HG03196 (cell line): Measurements from ENCODE around the gene RAB44.

Experiments
- ATAC-seq: cut with Tn5 transposase; IDR thresholded peaks from one replicate; pipeline ENCODE4 v1.9.1; 2021; ENCODE audit not compliant: unreplicated experiment

RAB44 gene

DNA sequence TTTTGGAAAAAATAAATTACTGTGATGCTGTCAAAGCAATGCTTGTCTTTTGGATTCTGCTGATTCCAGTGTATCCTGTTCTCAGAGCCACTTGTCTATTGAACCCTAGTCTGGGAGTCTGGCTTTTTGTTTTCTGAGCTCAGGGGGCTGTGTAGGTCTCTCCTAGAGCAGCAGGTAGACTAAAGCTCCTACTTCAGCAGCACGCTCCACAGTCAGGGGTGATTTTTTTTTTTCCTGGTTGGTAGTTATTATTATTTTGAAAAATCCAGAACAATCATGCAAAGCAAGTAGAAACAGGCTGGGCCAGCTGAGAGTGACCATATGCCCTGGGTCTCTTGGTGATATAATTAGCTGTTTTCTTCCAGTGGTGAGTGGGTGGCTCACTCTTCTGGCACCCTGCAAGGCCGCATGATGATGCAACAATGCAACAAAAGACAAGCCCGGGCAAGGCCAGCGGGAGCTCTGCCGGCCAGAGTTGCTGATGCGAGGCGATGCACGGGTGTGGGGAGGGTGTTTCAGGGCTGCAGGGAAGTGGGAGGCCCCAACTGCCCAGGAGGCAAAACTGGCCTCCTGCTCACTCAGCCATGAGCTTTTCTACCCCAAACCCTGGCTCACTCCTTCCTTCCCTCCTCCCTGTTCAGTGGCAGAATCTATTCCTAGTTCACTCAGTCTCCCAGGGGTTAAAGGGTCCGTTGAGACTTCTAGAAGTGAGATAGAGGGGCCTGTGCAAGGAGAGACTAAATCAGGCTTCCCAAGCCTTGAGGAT, 30.6 kb upstream of the RAB44 start:
- ATAC-seq: peak; percentile 69

DNA sequence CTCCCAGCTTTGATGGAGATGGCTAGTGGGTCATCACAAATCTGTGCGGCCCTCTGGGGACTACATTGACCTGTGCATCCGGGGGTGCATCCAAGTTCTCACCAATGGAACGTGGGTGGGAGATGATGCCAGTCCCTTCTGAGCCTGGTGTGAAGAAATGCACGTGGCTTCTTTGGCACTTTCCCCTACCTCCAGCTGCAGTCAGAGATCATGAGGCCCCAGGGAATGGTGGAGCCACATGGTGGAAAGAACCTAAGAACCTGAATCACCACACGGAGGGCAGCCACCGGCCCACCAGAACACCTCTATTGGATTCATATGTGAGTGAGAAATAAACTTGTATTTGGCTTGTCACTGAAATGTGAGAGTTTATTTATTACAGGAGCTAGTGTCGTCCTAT, 29.0 kb upstream of the RAB44 start:
- no peak for ATAC-seq

DNA sequence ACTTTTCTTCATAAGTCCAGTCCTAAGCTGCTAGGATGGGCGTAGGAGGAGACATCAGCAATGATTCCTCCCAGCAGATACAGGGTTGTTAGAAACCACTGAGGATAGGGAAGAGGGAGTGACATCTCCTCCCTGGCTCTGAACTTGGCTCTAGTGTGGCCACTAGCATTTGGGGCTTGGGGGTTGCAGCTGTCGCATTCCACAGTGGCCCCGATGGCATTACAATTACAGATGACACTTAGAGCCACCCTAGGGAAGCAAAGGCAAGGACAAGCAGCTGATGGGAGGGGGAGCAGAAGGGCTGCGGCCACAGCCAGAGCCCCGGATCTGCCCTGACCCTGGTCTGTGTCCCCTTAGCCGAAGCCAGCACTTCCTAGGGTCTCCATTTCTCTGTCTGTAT, 28.6 kb upstream of the RAB44 start:
- ATAC-seq: no peak

DNA sequence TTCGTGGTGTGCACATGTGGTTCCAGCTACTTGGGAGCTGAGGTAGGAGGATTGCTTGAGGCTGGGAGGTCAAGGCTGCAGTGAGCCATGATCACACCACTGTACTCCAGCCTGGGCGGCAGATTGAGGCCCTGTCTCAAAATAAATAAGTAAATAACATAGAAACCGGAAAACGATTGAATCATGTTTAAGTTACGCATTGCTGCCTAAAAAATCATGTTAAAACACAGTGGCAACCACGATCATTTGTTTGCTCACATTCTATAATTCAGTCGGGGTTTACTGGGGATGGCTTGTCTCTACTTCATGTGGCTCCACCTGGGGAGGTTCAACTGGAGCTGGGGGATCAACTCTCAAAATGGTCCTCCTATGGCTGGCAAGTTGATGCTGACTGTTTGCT, 27.4 kb upstream of the RAB44 start:
- ATAC-seq: no peak

DNA sequence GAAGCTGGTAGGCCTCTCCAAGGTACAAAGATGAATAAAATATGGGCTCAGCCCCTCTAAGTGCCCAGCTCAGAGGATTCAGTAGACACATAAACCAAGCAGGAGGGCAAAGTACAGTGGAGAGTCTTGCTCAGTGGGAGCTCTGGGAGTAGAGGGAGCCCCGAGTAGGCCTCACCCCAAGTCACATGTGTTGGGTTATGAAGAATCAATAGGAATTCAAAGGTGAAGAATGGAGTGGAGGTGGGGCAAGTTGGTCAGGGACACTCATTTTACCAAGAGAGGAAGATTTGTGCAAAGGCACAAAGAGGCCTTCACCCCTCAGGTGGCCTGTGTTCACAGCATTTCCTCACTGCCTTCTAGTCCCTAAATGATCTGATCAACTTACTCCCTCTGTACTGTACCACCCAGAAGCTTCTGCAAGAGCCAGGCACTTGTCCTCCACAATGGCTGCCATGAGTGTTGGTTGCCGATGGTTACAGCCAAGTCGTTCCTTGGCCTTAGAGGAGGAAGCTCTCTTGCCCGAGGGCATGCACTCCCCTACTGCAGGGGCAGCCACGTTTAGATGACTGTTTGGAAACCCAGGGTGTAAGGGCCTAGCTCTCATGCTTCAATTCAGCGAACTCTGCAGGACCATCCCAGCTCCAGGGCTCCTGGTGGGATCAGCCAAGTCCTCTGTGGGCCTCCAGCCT, 25.8 kb upstream of the RAB44 start:
- ATAC-seq: no peak

DNA sequence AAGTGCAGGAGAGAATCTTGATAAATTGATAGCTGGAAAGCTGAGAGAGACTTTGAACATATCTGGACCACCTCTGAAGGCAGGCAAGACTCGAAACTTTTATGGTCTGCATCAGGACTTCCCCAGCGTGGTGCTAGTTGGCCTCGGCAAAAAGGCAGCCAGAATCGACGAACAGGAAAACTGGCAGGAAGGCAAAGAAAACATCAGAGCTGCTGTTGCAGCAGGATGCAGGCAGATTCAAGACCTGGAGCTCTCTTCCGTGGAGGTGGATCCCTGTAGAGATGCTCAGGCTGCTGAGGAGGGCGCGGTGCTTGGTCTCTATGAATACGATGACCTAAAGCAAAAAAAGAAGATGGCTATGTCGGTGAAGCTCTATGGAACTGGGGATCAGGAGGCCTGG, 23.7 kb upstream of the RAB44 start:
- no peak for ATAC-seq

DNA sequence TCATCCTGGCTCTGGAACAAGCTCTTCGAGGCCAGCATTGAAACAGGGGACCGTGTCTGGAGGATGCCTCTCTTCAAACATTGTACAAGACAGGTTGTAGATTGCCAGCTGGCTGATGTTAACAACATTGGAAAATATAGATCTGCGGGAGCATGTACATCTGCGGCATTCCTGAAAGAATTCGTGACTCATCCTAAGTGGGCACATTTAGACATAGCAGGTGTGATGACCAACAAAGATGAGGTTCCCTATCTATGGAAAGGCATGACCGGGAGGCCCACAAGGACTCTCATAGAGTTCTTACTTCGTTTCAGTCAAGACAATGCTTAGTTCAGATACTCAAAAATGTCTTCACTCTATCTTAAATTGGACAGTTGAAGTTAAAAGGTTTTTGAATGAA, 22.7 kb upstream of the RAB44 start:
- no peak for ATAC-seq

DNA sequence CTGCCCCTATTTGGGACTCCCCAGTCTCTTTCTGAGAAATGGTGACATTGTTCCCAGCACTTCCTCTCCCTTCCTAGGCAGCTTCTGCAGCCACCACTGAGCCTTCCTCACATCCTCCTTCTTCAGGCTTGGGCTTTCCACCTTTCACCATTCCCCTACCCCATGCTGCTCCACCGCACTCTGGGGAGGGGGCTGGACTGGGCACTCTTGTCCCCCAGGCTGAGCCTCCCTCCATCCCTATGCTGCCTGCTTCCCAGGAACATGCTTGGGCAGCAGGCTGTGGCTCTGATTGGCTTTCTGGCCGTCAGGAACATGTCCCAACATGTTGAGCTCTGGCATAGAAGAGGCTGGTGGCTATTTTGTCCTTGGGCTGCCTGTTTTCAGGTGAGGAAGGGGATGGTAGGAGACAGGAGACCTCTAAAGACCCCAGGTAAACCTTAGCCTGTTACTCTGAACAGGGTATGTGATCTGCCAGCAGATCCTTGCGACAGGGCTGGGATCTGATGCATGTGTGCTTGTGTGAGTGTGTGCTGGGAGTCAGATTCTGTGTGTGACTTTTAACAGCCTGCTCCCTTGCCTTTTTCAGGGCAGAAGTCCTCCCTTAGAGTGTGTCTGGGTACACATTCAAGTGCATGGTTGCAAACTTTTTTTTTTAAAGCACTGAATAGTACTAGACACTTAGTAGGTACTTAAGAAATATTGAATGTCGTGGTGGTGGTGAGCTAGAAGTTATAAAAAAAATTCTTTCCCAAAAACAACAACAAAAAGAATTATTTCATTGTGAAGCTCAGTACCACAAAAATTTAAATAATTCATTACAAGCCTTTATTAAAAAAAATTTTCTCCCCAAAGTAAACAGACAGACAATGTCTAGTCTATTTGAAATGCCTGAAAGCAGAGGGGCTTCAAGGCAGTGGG, 21.2 kb upstream of the RAB44 start:
- no peak for ATAC-seq

DNA sequence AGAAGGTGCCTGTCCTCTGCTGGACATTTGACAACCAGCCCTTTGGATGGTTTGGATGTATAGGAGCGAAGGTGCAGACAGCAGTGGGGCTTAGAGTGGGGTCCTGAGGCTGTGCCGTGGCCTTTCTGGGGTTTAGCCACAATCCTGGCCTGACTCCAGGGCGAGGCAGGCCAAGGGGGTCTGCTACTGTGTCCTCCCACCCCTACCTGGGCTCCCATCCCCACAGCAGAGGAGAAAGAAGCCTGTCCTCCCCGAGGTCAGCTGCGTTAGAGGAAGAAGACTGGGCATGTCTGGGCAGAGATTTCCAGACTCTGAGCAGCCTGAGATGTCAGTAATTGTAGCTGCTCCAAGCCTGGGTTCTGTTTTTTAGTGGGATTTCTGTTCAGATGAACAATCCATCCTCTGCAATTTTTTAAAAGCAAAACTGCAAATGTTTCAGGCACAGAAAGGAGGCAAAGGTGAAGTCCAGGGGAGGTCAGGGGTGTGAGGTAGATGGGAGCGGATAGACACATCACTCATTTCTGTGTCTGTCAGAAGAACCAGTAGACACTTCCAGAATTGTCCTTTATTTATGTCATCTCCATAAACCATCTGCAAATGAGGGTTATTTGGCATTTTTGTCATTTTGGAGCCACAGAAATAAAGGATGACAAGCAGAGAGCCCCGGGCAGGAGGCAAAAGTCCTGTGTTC, 20.4 kb upstream of the RAB44 start:
- ATAC-seq: no peak

DNA sequence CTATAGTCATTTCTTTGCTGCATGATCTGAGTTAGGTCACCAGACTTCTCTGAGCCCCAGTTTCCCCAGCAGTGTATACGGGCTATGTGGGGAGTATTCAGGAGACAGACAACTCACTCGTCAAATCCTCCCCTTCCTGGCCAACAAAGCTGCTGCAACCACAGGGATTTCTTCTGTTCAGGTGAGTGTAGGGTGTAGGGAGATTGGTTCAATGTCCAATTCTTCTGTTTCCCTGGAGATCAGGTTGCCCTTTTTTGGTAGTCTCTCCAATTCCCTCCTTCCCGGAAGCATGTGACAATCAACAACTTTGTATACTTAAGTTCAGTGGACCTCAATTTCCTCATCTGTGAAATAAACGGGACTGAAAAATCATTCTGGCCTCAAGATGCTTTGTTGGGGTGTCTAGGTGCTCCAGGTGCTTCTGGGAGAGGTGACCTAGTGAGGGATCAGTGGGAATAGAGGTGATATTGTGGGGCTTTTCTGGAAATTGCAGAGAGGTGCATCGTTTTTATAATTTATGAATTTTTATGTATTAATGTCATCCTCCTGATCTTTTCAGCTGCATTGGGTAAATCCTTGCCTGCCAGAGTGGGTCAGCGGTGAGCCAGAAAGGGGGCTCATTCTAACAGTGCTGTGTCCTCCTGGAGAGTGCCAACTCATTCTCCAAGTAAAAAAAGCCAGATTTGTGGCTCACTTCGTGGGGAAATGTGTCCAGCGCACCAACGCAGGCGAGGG, 19.7 kb upstream of the RAB44 start:
- ATAC-seq: no peak

DNA sequence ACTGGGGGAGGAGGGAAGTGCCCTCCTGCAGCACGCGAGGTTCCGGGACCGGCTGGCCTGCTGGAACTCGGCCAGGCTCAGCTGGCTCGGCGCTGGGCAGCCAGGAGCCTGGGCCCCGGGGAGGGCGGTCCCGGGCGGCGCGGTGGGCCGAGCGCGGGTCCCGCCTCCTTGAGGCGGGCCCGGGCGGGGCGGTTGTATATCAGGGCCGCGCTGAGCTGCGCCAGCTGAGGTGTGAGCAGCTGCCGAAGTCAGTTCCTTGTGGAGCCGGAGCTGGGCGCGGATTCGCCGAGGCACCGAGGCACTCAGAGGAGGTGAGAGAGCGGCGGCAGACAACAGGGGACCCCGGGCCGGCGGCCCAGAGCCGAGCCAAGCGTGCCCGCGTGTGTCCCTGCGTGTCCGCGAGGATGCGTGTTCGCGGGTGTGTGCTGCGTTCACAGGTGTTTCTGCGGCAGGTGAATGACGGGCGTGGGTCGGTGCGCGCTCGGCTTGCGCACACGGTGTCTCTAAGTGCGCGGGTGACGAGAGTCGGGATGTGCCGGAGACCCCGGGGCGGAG, 19.1 kb upstream of the RAB44 start, which contains the start of gene CDKN1A:
CDKN1A (plus strand) TSS at position 227 of the 555 bp plus-strand sequence. CDS start 5,388 bp downstream, outside the sequence.
- peak; percentile 45 for ATAC-seq

DNA sequence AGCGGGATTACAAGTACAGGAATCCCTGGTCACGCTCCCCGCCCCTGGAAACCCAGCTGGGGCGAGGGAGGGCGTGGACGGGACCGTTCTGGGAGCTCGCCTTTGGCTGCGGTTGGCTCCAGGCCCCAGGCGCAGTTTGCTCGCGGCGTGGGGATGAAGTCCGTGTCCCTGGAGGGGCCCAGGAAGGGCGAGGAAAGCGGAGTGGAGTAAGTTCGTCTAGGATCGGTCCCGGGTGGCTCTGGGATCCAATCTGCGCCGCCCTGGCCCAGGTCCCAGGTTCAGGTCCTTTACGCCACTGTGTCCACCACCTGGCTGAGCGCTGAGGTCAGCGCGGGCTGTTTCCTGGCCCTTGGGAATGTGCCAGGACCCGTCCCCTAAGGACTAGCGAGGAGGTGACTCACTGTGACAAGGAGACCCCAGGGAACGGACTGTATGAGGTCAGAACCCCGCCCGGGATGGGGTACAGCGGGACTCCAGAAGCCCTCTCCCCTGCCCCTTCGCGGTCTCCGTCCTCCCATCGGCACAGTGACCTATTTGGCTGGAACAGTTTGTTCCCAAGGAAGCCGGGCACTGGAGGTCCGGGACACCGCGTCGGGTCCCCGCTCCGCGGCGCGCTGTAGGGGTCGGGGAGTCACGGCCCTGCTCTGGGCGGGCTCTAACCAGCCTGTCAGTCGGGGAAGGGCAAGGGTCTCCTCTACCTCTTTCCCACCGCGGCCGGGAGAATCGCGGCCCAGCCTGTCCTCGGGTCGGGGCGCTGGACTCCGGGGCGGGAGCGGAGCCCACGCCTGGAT, 18.4 kb upstream of the RAB44 start:
- no peak for ATAC-seq

DNA sequence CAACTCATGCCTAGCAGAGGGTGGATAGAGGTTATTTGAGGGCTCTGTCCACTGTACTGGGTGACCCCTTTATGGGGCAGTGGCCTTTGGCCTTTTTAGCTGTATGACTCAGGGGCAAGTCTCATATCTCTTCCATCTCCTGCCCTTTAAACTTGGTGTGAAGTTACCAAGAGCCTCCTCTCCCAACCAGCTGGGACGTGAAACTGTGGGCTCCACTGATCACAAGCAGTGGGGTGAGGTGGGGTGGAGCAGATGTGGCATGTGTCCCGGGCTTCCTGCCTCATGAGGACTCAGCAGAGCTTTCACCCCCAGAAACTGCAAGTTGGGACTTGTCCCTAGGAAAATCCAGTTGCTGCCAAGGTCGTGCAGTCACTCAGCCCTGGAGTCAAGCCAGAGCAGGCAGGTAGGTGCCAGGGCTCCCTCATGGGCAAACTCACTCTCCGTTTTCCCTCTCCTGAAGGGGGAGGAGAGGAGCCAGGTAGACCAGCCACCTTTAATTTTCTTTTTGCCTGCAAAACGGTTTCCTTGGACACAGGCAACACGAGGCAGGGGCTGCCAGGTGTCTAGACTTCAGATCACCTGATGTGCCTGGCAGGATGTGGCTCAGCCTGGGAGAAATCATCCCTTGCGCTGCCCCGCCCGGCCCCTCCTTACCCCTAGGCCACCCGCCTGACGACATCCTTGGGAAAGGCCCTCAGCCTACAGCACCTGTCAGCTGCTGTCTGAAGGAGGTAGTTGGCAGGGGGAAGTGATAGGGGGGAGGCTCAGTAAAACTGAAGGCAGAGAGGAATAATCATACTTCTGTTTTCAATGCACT, 15.1 kb upstream of the RAB44 start:
- ATAC-seq: peak; percentile 27

DNA sequence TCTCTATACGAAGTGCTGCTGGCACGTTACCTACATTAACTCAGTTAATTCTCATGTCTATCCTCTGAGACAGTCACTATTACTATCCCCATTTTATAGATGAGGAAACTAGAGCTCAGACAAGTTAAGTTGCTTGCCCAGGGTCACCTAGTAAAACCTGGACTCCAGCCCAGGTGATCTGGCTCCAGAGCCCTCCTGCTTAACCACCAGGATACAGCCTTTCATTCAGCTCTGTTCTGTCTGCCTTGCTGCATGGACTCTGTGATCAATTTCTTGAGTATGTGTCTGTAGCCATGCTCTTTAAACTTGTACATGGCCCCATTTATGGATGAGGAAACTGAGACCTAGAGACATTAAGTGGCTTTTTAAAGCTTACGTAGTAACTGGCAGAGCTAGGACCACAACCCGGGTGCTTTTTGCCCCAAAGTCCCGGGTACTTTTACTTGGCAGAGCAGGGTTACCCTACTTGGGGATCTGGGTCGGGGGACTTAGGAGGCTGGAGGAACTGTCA, 14.4 kb upstream of the RAB44 start:
- ATAC-seq: no peak

DNA sequence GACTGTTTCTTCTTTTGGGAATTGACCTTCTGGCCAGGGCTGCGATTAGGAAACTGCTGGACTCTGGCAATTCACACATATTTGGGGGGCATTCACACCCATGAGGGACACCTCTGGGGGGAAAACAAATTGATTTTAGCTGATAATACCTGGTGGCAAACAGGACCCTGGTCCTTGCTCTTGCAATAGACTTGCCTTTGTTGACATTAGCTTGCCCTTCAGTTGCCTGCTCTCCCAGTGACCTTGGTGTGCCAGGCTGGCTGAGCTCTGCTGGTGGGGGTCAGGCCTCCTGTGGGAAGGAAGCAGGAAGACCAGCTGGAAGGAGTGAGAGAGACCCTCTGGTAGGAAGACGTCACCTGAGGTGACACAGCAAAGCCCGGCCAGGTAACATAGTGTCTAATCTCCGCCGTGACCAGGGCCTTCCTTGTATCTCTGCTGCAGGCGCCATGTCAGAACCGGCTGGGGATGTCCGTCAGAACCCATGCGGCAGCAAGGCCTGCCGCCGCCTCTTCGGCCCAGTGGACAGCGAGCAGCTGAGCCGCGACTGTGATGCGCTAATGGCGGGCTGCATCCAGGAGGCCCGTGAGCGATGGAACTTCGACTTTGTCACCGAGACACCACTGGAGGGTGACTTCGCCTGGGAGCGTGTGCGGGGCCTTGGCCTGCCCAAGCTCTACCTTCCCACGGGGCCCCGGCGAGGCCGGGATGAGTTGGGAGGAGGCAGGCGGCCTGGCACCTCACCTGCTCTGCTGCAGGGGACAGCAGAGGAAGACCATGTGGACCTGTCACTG, 13.8 kb upstream of the RAB44 start:
- ATAC-seq: no peak

DNA sequence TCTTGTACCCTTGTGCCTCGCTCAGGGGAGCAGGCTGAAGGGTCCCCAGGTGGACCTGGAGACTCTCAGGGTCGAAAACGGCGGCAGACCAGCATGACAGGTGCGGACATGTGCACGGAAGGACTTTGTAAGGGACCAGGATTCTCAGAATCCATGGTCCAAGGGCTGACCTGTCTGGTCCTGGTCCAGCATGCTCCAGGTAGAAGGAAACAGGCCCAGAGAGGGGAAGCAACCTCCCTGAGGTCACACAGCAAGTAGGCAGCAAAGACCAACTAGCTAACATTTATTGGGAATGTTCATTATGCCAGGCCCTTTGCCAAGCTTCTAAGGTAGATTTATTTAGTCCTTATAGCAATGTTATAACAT, 13.2 kb upstream of the RAB44 start:
- ATAC-seq: no peak

DNA sequence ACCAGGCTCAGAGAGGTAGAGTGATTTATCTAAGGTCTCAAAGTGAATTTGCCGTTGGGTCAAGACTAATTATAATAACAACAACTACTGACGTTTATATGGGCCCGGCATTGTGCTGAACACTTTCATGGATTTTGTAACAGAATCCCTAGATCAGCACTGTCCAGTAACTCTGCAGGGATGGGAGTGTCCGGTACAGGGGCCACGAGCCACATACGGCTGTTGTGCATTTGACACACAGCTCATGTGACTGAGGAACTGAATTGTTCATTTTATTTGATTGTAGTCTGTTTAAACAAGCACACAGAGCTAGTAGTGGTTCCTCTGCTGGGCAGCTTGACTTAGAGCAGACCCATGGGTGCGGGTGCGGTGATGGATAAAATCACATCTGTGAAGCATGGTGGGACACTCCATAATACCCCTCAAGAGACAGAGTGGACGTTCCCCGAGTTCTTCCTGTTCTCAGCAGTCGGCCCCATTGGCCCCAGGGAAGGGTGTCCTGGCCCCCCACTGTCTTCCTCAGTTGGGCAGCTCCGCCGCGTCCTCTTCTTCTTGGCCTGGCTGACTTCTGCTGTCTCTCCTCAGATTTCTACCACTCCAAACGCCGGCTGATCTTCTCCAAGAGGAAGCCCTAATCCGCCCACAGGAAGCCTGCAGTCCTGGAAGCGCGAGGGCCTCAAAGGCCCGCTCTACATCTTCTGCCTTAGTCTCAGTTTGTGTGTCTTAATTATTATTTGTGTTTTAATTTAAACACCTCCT, 12.3 kb upstream of the RAB44 start:
- no peak for ATAC-seq
